Activated naive CD8-positive, alpha-beta T cell treated with anti-CD3 and anti-CD28 coated beads, Interleukin-2, amount 10 ng/mL, durations not matched to agents 7 days and 5 days (primary cell): Measurements from ENCODE around the gene TRAF2. TPM values are rescaled to one million over a fixed set of nuclear protein-coding genes. Genes with fewer than 3 reads are reported as not detected.
"Not testable (repeated sequence)": the region's sequence is repeated elsewhere in the genome, so short reads cannot be mapped to it uniquely, and the experiment has no call there.

Experiments
- ATAC-seq: fragments of 150-1000 bp; cut with Tn5 transposase; one replicate; pipeline ENCODE4 v1.10.0; 2021; ENCODE audit warnings: low read depth, moderate library complexity
- POLR2A ChIA-PET: fragments of 350-600 bp; sonication (Branson Sonifier 250); formaldehyde crosslinking; loops from one replicate; lab custom pipeline; 2021; ENCODE audit warnings: antibody characterized with exemption; lab: Charles Lee
- DNase-seq: peaks from one replicate; pipeline ENCODE4 v3.0.0; 2021
- H3K27ac Mint-ChIP-seq: one replicate; pipeline ENCODE4 v1.8.0; 2022; ENCODE audit warnings: mild to moderate bottlenecking, mixed read lengths
- H3K27me3 Mint-ChIP-seq: one replicate; pipeline ENCODE4 v1.8.0; 2022; ENCODE audit warnings: mild to moderate bottlenecking, moderate library complexity, mixed read lengths
- H3K36me3 Mint-ChIP-seq: one replicate; pipeline ENCODE4 v1.8.0; 2021; ENCODE audit warnings: mild to moderate bottlenecking, mixed read lengths
- H3K4me1 Mint-ChIP-seq: one replicate; pipeline ENCODE4 v1.8.0; 2021; ENCODE audit warnings: mixed read lengths
- H3K4me3 Mint-ChIP-seq: one replicate; pipeline ENCODE4 v1.8.0; 2022; ENCODE audit warnings: mild to moderate bottlenecking, moderate library complexity, mixed read lengths
- H3K9me3 Mint-ChIP-seq: one replicate; pipeline ENCODE4 v1.8.0; 2021; ENCODE audit warnings: mixed read lengths
- total RNA-seq, 2 experiments: library from RNA; stranded (reverse); gene quantifications; one replicate each; pipeline ENCODE4 v1.2.3, GENCODE V29; 2021

Gene TRAF2
- total RNA-seq, 2 experiments from 2014 or later: 44.0 to 52.1 TPM

GRCh38 chr9:136843159-136843800 lies 43.0 kb upstream of the TRAF2 start:
- Mint-ChIP-seq H3K4me3 (peak overlapping the region; percentile 31), H3K27ac (peak overlapping the region; percentile 51)
- not testable (repeated sequence) for H3K9me3 Mint-ChIP-seq, H3K36me3 Mint-ChIP-seq, ATAC-seq, H3K27me3 Mint-ChIP-seq, DNase-seq, H3K4me1 Mint-ChIP-seq
- POLR2A ChIA-PET: interaction anchor here (0.6 to 3.0 kb wide), 6 partner anchors 23 to 115 kb away, joined by 3 to 12 read pairs (median 3); partner anchors contain the start of genes EDF1 and RABL6

GRCh38 chr9:136843801-136844740 lies 42.2 kb upstream of the TRAF2 start:
- peak; percentile 76 for DNase-seq
- POLR2A ChIA-PET: interaction anchor here (1.7 to 3.0 kb wide), 2 partner anchors 22 to 36 kb away, joined by 3 to 12 read pairs; partner anchors contain the start of genes EDF1 and RABL6
- not testable (repeated sequence) for H3K4me1 Mint-ChIP-seq, ATAC-seq, H3K36me3 Mint-ChIP-seq, H3K9me3 Mint-ChIP-seq, H3K27me3 Mint-ChIP-seq
- peak overlapping the region; percentile 31 for H3K4me3 Mint-ChIP-seq
- peak overlapping the region; percentile 51 for H3K27ac Mint-ChIP-seq

- no peak for ATAC-seq
- POLR2A ChIA-PET: interaction anchor here (0.7 to 3.0 kb wide), 2 partner anchors 14 to 37 kb away, joined by 3 to 12 read pairs; partner anchors contain the start of gene RABL6
- no peak for DNase-seq
- H3K4me1 Mint-ChIP-seq: peaks cover 9% of the 10 kb centered on the region
- H3K36me3 Mint-ChIP-seq: peaks cover 3% of the 10 kb centered on the region
- no peak overlapping the region for H3K4me3 Mint-ChIP-seq
- peaks cover 10% of the 10 kb centered on the region for H3K27me3 Mint-ChIP-seq
- H3K9me3 Mint-ChIP-seq: no peaks in the 10 kb centered on the region
- H3K27ac Mint-ChIP-seq: peak overlapping the region; percentile 25
These were observed 41.4 kb upstream of the TRAF2 start for GRCh38 chr9:136844761-136845464.

- DNase-seq (no peak), ATAC-seq (no peak)
- Mint-ChIP-seq H3K4me1 (peaks cover 9% of the 10 kb centered on the region), H3K36me3 (peaks cover 1% of the 10 kb centered on the region), H3K27ac (peak overlapping the region; percentile 25), H3K4me3 (no peak overlapping the region), H3K27me3 (peaks cover 10% of the 10 kb centered on the region), H3K9me3 (no peaks in the 10 kb centered on the region)
- POLR2A ChIA-PET: interaction anchor here (0.7 to 3.0 kb wide), 2 partner anchors 14 to 37 kb away, joined by 3 to 29 read pairs; no protein-coding TSS in a partner anchor
These were observed 40.7 kb upstream of the TRAF2 start for GRCh38 chr9:136845465-136846260.

- DNase-seq (no peak), ATAC-seq (no peak)
- no peaks in the 10 kb centered on the region for H3K9me3 Mint-ChIP-seq
- no peak overlapping the region for H3K4me3 Mint-ChIP-seq
- peaks cover 9% of the 10 kb centered on the region for H3K4me1 Mint-ChIP-seq
- POLR2A ChIA-PET: interaction anchor here (1.2 to 3.0 kb wide), 5 partner anchors 36 to 98 kb away, joined by 5 to 29 read pairs (median 12); partner anchors contain the start of genes FBXW5, RABL6 and TRAF2
- peaks cover 1% of the 10 kb centered on the region for H3K36me3 Mint-ChIP-seq
- peak overlapping the region; percentile 56 for H3K27ac Mint-ChIP-seq
- peaks cover 10% of the 10 kb centered on the region for H3K27me3 Mint-ChIP-seq
These were observed 39.8 kb upstream of the TRAF2 start for GRCh38 chr9:136846376-136847087.

- POLR2A ChIA-PET: interaction anchor here (0.6 to 3.0 kb wide), 8 partner anchors 35 to 410 kb away, joined by 3 to 29 read pairs (median 8); partner anchors contain the start of genes FBXW5, RABL6 and TRAF2
- H3K4me1 Mint-ChIP-seq: peaks cover 7% of the 10 kb centered on the region
- peak overlapping the region; percentile 85 for H3K27ac Mint-ChIP-seq
- H3K36me3 Mint-ChIP-seq: peaks cover 1% of the 10 kb centered on the region
- no peaks in the 10 kb centered on the region for H3K9me3 Mint-ChIP-seq
- DNase-seq: peak; percentile 55
- peaks cover 10% of the 10 kb centered on the region for H3K27me3 Mint-ChIP-seq
- peak overlapping the region; percentile 96 for H3K4me3 Mint-ChIP-seq
- no peak for ATAC-seq
These were observed 39.1 kb upstream of the TRAF2 start for GRCh38 chr9:136847088-136847825.

- peaks cover 5% of the 10 kb centered on the region for H3K4me1 Mint-ChIP-seq
- POLR2A ChIA-PET: interaction anchor here (0.6 to 3.0 kb wide), 11 partner anchors 17 to 409 kb away, joined by 3 to 29 read pairs (median 6); partner anchors contain the start of genes FBXW5, RABL6, SAPCD2 and TRAF2
- peaks cover 10% of the 10 kb centered on the region for H3K27me3 Mint-ChIP-seq
- peaks cover 1% of the 10 kb centered on the region for H3K36me3 Mint-ChIP-seq
- H3K9me3 Mint-ChIP-seq: no peaks in the 10 kb centered on the region
- peak overlapping the region; percentile 85 for H3K27ac Mint-ChIP-seq
- ATAC-seq (peak; percentile 22), DNase-seq (peak; percentile 86)
- peak overlapping the region; percentile 96 for H3K4me3 Mint-ChIP-seq
These were observed 38.4 kb upstream of the TRAF2 start for GRCh38 chr9:136847826-136848392.

GRCh38 chr9:136848393-136849037 lies 37.8 kb upstream of the TRAF2 start:
- peaks cover 10% of the 10 kb centered on the region for H3K27me3 Mint-ChIP-seq
- H3K4me1 Mint-ChIP-seq: peaks cover 5% of the 10 kb centered on the region
- H3K27ac Mint-ChIP-seq: peak overlapping the region; percentile 89
- peak; percentile 67 for DNase-seq
- peaks cover 1% of the 10 kb centered on the region for H3K36me3 Mint-ChIP-seq
- no peaks in the 10 kb centered on the region for H3K9me3 Mint-ChIP-seq
- H3K4me3 Mint-ChIP-seq: peak overlapping the region; percentile 96
- POLR2A ChIA-PET: interaction anchor here (0.5 to 3.0 kb wide), 10 partner anchors 16 to 222 kb away, joined by 3 to 29 read pairs (median 6); partner anchors contain the start of genes FBXW5, RABL6, SAPCD2 and TRAF2
- peak; percentile 4 for ATAC-seq

GRCh38 chr9:136849038-136849959 lies 37.0 kb upstream of the TRAF2 start, which contains the start of gene PHPT1:
PHPT1 (plus strand) TSS chr9:136849409; CDS start chr9:136849431, 22 bp downstream.
- Mint-ChIP-seq H3K27ac (peak within 1 kb of the TSS; percentile 92), H3K4me3 (peak within 1 kb of the TSS; percentile 96), H3K36me3 (peaks cover 1% of the 10 kb centered on the region), H3K9me3 (no peaks in the 10 kb centered on the region), H3K4me1 (peaks cover 5% of the 10 kb centered on the region), H3K27me3 (peaks cover 10% of the 10 kb centered on the region)
- ATAC-seq: peak; percentile 89
- peak; percentile 97 for DNase-seq
- POLR2A ChIA-PET: interaction anchor here (0.5 to 3.0 kb wide), 7 partner anchors 15 to 43 kb away, joined by 3 to 29 read pairs (median 6); partner anchors contain the start of genes RABL6 and TRAF2
